SK-N-SH (cell line): ENCODE results near the gene PACC1. TPM values are rescaled to one million over a fixed set of nuclear protein-coding genes. Genes with fewer than 3 reads are reported as not detected.

Experiments
- CTCF ChIA-PET: fragments of 300-600, 350-600 bp; formaldehyde crosslinking; extraction: SDS; loops from one replicate; lab custom pipeline; 2021; lab: Yijun Ruan, JAX
- POLR2A ChIA-PET: fragments of 350-600 bp; sonication (Branson Sonifier 250); formaldehyde crosslinking; extraction: SDS; loops from one replicate; lab custom pipeline; 2020; ENCODE audit warnings: antibody characterized with exemption, inconsistent platforms; lab: Yijun Ruan, JAX
- DNase-seq: peaks from one replicate; pipeline ENCODE4 v3.0.0; 2012
- H2AFZ ChIP-seq: fragments of 200-600 bp; sonication (generic); 2 replicates; pipeline ENCODE4 v1.8.1; 2016; ENCODE audit warnings: antibody characterized with exemption, mild to moderate bottlenecking, low read depth
- H3F3A ChIP-seq: fragments of 200-600 bp; sonication (generic); replicated peaks from 2 replicates; pipeline ENCODE3; 2016; ENCODE audit warnings: antibody characterized with exemption, mild to moderate bottlenecking; ENCODE audit not compliant: insufficient read depth
- H3K27ac ChIP-seq, 2 experiments: fragments of 200-500 bp in 1 of 2; fragments of 200-600 bp in 1 of 2; sonication (Bioruptor generic) in 1 of 2; sonication (generic), shearing (Covaris generic) in 1 of 2; 2 replicates each; pipeline versions ENCODE4 v1.5.1 to v1.6.1; 2014 to 2016; ENCODE audit warnings: low read depth in 2 of 2, inconsistent platforms in 1 of 2, low read length in 1 of 2, mild to moderate bottlenecking in 1 of 2, mixed read lengths in 1 of 2
- H3K27me3 ChIP-seq: fragments of 200-600 bp; sonication (generic), shearing (Covaris generic); 2 replicates; pipeline ENCODE4 v1.6.1; 2016; ENCODE audit warnings: mixed run types; ENCODE audit not compliant: insufficient read depth
- H3K36me3 ChIP-seq, 2 experiments: fragments of 200-500 bp in 1 of 2; fragments of 200-600 bp in 1 of 2; sonication (Bioruptor generic) in 1 of 2; sonication (generic) in 1 of 2; replicated peaks in 1 of 2; 2 replicates each; pipeline versions ENCODE3 to v1.5.1; 2014 to 2016; ENCODE audit warnings: low read length in 1 of 2, mild to moderate bottlenecking in 1 of 2; ENCODE audit not compliant: insufficient read depth in 2 of 2, control insufficient read depth in 1 of 2
- H3K4me1 ChIP-seq, 2 experiments: fragments of 200-500 bp in 1 of 2; fragments of 200-600 bp in 1 of 2; sonication (Bioruptor generic) in 1 of 2; sonication (generic), shearing (Covaris generic) in 1 of 2; 2 replicates each; pipeline versions ENCODE4 v1.5.1 to v1.6.1; 2014 to 2016; ENCODE audit warnings: low read depth in 1 of 2, low read length in 1 of 2, mixed run types in 1 of 2; ENCODE audit not compliant: insufficient read depth in 2 of 2, control insufficient read depth in 1 of 2
- H3K4me2 ChIP-seq: fragments of 200-600 bp; sonication (generic), shearing (Covaris generic); 2 replicates; pipeline ENCODE4 v1.6.1; 2017; ENCODE audit warnings: mixed run types
- H3K4me3 ChIP-seq, 2 experiments: fragments of 200-500 bp in 1 of 2; fragments of 200-600 bp in 1 of 2; sonication (Bioruptor generic) in 1 of 2; sonication (generic), shearing (Covaris generic) in 1 of 2; 2 replicates each; pipeline versions ENCODE4 v1.5.1 to v1.8.1; 2014 to 2016; ENCODE audit warnings: low read depth in 2 of 2, inconsistent platforms in 1 of 2, low read length in 1 of 2, mild to moderate bottlenecking in 1 of 2, mixed read lengths in 1 of 2, moderate library complexity in 1 of 2
- H3K79me2 ChIP-seq: fragments of 200-600 bp; sonication (generic); 2 replicates; pipeline ENCODE4 v1.8.1; 2017; ENCODE audit warnings: mild to moderate bottlenecking; ENCODE audit not compliant: insufficient read depth
- H3K9ac ChIP-seq: fragments of 200-600 bp; sonication (generic); 2 replicates; pipeline ENCODE4 v1.6.1; 2017; ENCODE audit warnings: mixed run types
- H3K9me2 ChIP-seq: fragments of 200-600 bp; sonication (generic); 2 replicates; pipeline ENCODE4 v1.6.1; 2017; ENCODE audit warnings: mixed run types
- H3K9me3 ChIP-seq: fragments of 200-600 bp; sonication (generic); 2 replicates; pipeline ENCODE4 v1.6.1; 2017; ENCODE audit warnings: mixed run types, mild to moderate bottlenecking, moderate library complexity
- H4K20me1 ChIP-seq: fragments of 200-600 bp; sonication (generic); 2 replicates; pipeline ENCODE4 v1.6.1; 2017; ENCODE audit warnings: mild to moderate bottlenecking, mixed run types; ENCODE audit not compliant: insufficient read depth
- CHD2 ChIP-seq: fragments of 150-350 bp; IDR thresholded peaks from 2 replicates; pipeline ENCODE4 v1.6.1; 2018; ENCODE audit warnings: low read length; ENCODE audit not compliant: partially characterized antibody
- CTCF ChIP-seq: fragments of 200-600 bp; sonication (generic); IDR thresholded peaks from 2 replicates; pipeline ENCODE4 v1.6.1; 2017; ENCODE audit warnings: antibody characterized with exemption, mild to moderate bottlenecking, moderate library complexity
- ELF1 ChIP-seq: IDR thresholded peaks from 2 replicates; pipeline ENCODE4 v1.4.0; 2012
- EZH2phosphoT487 ChIP-seq: fragments of 200-600 bp; sonication (generic); IDR thresholded peaks from 2 replicates; pipeline ENCODE4 v1.6.1; 2017; ENCODE audit warnings: low read depth, mixed run types, mild to moderate bottlenecking, antibody characterized with exemption, moderate library complexity, borderline replicate concordance
- FOSL2 ChIP-seq: IDR thresholded peaks from 2 replicates; pipeline ENCODE4 v1.4.0; 2012; ENCODE audit warnings: low read depth, mild to moderate bottlenecking, moderate library complexity, borderline replicate concordance
- FOXM1 ChIP-seq: IDR thresholded peaks from 2 replicates; pipeline ENCODE4 v1.4.0; 2012; ENCODE audit warnings: low read depth, mild to moderate bottlenecking
- GABPA ChIP-seq: IDR thresholded peaks from 2 replicates; pipeline ENCODE4 v1.4.0; 2012; ENCODE audit warnings: low read depth, mild to moderate bottlenecking
- GATA2 ChIP-seq: sonication (generic); formaldehyde crosslinking; IDR thresholded peaks from 2 replicates; pipeline ENCODE4 v1.5.0; 2020; ENCODE audit warnings: mild to moderate bottlenecking, missing genetic modification reagents
- MXI1 ChIP-seq: IDR thresholded peaks from 2 replicates; pipeline ENCODE4 v1.6.1; 2012; ENCODE audit warnings: mild to moderate bottlenecking, low read depth, low read length, improper control_type of control experiment
- NFIC ChIP-seq: IDR thresholded peaks from 2 replicates; pipeline ENCODE4 v1.4.0; 2012; ENCODE audit warnings: borderline replicate concordance
- PBX3 ChIP-seq: IDR thresholded peaks from 2 replicates; pipeline ENCODE4; 2012
- POLR2AphosphoS5 ChIP-seq: IDR thresholded peaks from 2 replicates; pipeline ENCODE4 v1.6.1; 2012; ENCODE audit warnings: low read depth, low read length
- RAD21 ChIP-seq: IDR thresholded peaks from 2 replicates; pipeline ENCODE4 v1.6.1; 2012; ENCODE audit warnings: mild to moderate bottlenecking, low read length
- RFX5 ChIP-seq: IDR thresholded peaks from 2 replicates; pipeline ENCODE4 v1.6.1; 2012; ENCODE audit warnings: mild to moderate bottlenecking, improper control_type of control experiment, low read length
- RXRA ChIP-seq: IDR thresholded peaks from 2 replicates; pipeline ENCODE4 v1.4.0; 2012; ENCODE audit warnings: low read depth, mild to moderate bottlenecking, borderline replicate concordance
- SIN3A ChIP-seq: IDR thresholded peaks from 2 replicates; pipeline ENCODE4 v1.6.1; 2012; ENCODE audit warnings: low read depth, mild to moderate bottlenecking, low read length, moderate library complexity, borderline replicate concordance
- TCF12 ChIP-seq: IDR thresholded peaks from 2 replicates; pipeline ENCODE4 v1.4.0; 2012
- TEAD4 ChIP-seq: IDR thresholded peaks from 2 replicates; pipeline ENCODE4 v1.4.0; 2012; ENCODE audit warnings: mild to moderate bottlenecking, borderline replicate concordance; ENCODE audit not compliant: insufficient read depth
- USF2 ChIP-seq: fragments of 150-350 bp; IDR thresholded peaks from 2 replicates; pipeline ENCODE4 v1.6.1; 2017; ENCODE audit warnings: antibody characterized with exemption, low read length, low read depth, borderline replicate concordance
- WGBS: methylation state at CpG from one replicate; pipeline ENCODE4 v1.1.6; 2017; ENCODE audit warnings: low lambda C conversion rate; 5-methylcytosine and 5-hydroxymethylcytosine counted together
- polyA plus RNA-seq, 3 experiments: library from polyadenylated mRNA; depleted of rRNA; stranded (reverse); fragments of >200 nt; gene quantifications; 2 replicates each; pipeline ENCODE4 v1.2.3, GENCODE V29; 2012
- TF ChIP-seq, protein P1 (sequence below): IDR thresholded peaks from 2 replicates; pipeline ENCODE4 v1.4.0; 2012; ENCODE audit warnings: low read depth, borderline replicate concordance
- TF ChIP-seq, protein P2 (sequence below): IDR thresholded peaks from 2 replicates; pipeline ENCODE4 v1.4.0; 2012; ENCODE audit warnings: low read depth, borderline replicate concordance

The PACC1 gene
- polyA plus RNA-seq, 1 of the 3 experiments (the other 2 are of a cell fraction), result 23.1 TPM

GRCh38 chr1:212401042-212401441 is 13.6 kb downstream of the PACC1 start:
- POLR2A ChIA-PET, result no interaction called here
- no peaks in the 10 kb centered on the region for H3K9me2 ChIP-seq
- no peak overlapping the region for H3K4me3 ChIP-seq
- no peak for TF ChIP-seq EZH2phosphoT487
- TF ChIP-seq FOSL2, result no peak
- TF ChIP-seq RXRA, result no peak
- TF ChIP-seq, protein P1, sequence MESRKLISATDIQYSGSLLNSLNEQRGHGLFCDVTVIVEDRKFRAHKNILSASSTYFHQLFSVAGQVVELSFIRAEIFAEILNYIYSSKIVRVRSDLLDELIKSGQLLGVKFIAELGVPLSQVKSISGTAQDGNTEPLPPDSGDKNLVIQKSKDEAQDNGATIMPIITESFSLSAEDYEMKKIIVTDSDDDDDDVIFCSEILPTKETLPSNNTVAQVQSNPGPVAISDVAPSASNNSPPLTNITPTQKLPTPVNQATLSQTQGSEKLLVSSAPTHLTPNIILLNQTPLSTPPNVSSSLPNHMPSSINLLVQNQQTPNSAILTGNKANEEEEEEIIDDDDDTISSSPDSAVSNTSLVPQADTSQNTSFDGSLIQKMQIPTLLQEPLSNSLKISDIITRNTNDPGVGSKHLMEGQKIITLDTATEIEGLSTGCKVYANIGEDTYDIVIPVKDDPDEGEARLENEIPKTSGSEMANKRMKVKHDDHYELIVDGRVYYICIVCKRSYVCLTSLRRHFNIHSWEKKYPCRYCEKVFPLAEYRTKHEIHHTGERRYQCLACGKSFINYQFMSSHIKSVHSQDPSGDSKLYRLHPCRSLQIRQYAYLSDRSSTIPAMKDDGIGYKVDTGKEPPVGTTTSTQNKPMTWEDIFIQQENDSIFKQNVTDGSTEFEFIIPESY, result no peak
- TF ChIP-seq RFX5, result no peak
- no peak for TF ChIP-seq TCF12
- no peak for TF ChIP-seq CHD2
- TF ChIP-seq NFIC, result no peak
- no peak for TF ChIP-seq FOXM1
- no peak for TF ChIP-seq USF2
- TF ChIP-seq ELF1, result no peak
- no peak for TF ChIP-seq CTCF
- TF ChIP-seq GATA2, result no peak
- H3K36me3 ChIP-seq, result peaks cover 17 to 18% of the 10 kb centered on the region in 2 experiments
- H3K27me3 ChIP-seq, result no peaks in the 10 kb centered on the region
- no peak overlapping the region for H3K27ac ChIP-seq
- CTCF ChIA-PET, result interaction anchor here (1.6 kb wide), 1 partner anchor 330 kb away, joined by 4 read pairs; no protein-coding TSS in a partner anchor
- H3F3A ChIP-seq, result no peaks in the 10 kb centered on the region
- no peak overlapping the region for H3K4me2 ChIP-seq
- DNase-seq, result no peak
- no peaks in the 10 kb centered on the region for H4K20me1 ChIP-seq
- H3K79me2 ChIP-seq, result no peaks in the 10 kb centered on the region; the same call in 1 of the 2 replicates
- no peaks in the 10 kb centered on the region for H3K4me1 ChIP-seq
- peaks cover 13% of the 10 kb centered on the region; the same call in 1 of the 2 replicates for H3K9me3 ChIP-seq
- WGBS, result 98% methylated on average over 4 of the region's 4 CpGs
- H3K9ac ChIP-seq, result no peak overlapping the region
- no peak overlapping the region for H2AFZ ChIP-seq

- H3K9me3 ChIP-seq, result peaks cover 13% of the 10 kb centered on the region; the same call in 1 of the 2 replicates
- H3K27ac ChIP-seq, result no peak overlapping the region
- no peaks in the 10 kb centered on the region for H3K9me2 ChIP-seq
- H3F3A ChIP-seq, result no peaks in the 10 kb centered on the region
- H2AFZ ChIP-seq, result no peak overlapping the region
- H3K79me2 ChIP-seq, result peaks cover 15% of the 10 kb centered on the region
- 89% methylated on average over 1 of the region's 1 CpG for WGBS
- no peak overlapping the region; a peak in 1 of 4 replicates for H3K4me3 ChIP-seq
- H3K36me3 ChIP-seq, result peaks cover 10 to 11% of the 10 kb centered on the region in 2 experiments
- DNase-seq, result no peak
- CTCF ChIA-PET, result interaction anchor here (1.4 kb wide), 1 partner anchor 13 kb away, joined by 3 read pairs; no protein-coding TSS in a partner anchor
- no peak overlapping the region for H3K9ac ChIP-seq
- no peak overlapping the region for H3K4me2 ChIP-seq
- no peaks in the 10 kb centered on the region for H3K27me3 ChIP-seq
- POLR2A ChIA-PET, result no interaction called here
- no peaks in the 10 kb centered on the region for H4K20me1 ChIP-seq
- H3K4me1 ChIP-seq, result no peaks in the 10 kb centered on the region
- no peak for TF ChIP-seq MXI1
- TF ChIP-seq RFX5, result no peak
- TF ChIP-seq TEAD4, result no peak
- TF ChIP-seq USF2, result no peak
- TF ChIP-seq SIN3A, result no peak
- no peak for TF ChIP-seq PBX3
- TF ChIP-seq RAD21, result no peak
- no peak for TF ChIP-seq POLR2AphosphoS5
- TF ChIP-seq ELF1, result no peak
- TF ChIP-seq, protein P2, sequence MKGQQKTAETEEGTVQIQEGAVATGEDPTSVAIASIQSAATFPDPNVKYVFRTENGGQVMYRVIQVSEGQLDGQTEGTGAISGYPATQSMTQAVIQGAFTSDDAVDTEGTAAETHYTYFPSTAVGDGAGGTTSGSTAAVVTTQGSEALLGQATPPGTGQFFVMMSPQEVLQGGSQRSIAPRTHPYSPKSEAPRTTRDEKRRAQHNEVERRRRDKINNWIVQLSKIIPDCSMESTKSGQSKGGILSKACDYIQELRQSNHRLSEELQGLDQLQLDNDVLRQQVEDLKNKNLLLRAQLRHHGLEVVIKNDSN, result no peak
- no peak for TF ChIP-seq TCF12
- TF ChIP-seq GABPA, result no peak
Observed at GRCh38 chr1:212397171-212397570, 17.5 kb downstream of the PACC1 start.
